Measurements from ENCODE around the gene CFD. TPM values are rescaled to one million over a fixed set of nuclear protein-coding genes. Genes with fewer than 3 reads are reported as not detected.

The CFD gene
- total and polyA plus RNA-seq, 2 experiments from 2014 or later, result 3.2 to 5.2 TPM

DNA sequence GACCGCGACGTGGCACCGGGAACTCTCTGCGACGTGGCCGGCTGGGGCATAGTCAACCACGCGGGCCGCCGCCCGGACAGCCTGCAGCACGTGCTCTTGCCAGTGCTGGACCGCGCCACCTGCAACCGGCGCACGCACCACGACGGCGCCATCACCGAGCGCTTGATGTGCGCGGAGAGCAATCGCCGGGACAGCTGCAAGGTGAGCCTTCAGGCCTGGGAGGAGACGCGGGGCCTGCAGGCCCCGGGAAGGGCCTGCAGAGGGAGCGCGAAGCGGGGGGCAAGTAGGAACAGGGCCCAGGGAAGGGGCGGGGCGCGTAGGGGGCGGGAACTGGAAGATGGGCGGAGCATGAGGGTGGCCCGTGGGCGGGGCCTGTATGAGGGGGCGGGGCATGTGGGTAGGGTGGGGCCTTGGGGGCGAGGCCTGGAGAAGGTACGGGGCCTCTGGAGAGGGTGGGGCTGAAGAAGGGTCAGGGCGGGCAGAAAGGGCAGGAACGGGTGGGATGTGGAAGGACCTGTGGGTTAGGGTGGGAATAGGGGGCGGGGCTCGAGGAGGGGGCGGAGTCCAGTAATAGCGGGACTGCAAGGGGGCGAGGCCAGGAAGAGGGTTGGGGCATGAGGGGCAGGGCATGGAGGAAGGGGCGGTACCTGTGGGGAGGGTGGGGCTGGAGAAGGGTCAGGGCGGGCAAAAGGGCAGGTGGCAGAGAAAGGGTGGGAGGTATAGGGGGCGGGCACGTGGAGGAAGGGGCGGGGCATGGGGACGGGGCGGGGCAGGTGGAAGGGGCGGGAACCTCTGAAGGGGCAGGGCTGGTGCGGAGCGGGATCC lies 2.5 kb downstream of the CFD start:
- no peak overlapping the region for H3K9ac ChIP-seq
- H4K20me1 ChIP-seq (ENCODE audit: insufficient read depth), result no peaks in the 10 kb centered on the region
- H3K27me3 ChIP-seq (replicated peaks; ENCODE audit: insufficient read depth), result no peaks in the 10 kb centered on the region
- H3K9me3 ChIP-seq (ENCODE audit: low read depth), result no peaks in the 10 kb centered on the region
- DNase-seq, result peak; percentile 50
- H3K4me2 ChIP-seq (ENCODE audit: unreplicated experiment), result no peak overlapping the region
- TF ChIP-seq EZH2 (IDR thresholded peaks at IDR 0.05; ENCODE audit: insufficient read depth, poor library complexity, severe bottlenecking) (no peak), EZH2phosphoT487 (IDR thresholded peaks at IDR 0.05; ENCODE audit: insufficient read depth, low read depth) (no peak)
- H3K4me1 ChIP-seq (ENCODE audit: insufficient read depth), result peaks cover 6% of the 10 kb centered on the region
- no peak overlapping the region for H2AFZ ChIP-seq
- no peak overlapping the region for H3K27ac ChIP-seq
- no peak overlapping the region for H3K4me3 ChIP-seq
- no peaks in the 10 kb centered on the region for H3F3A ChIP-seq (ENCODE audit: insufficient read depth)
- in situ Hi-C loops (cut with MboI), result no loop called here
- no peaks in the 10 kb centered on the region for H3K79me2 ChIP-seq (ENCODE audit: insufficient read depth)
- H3K36me3 ChIP-seq (ENCODE audit: low read depth), result no peaks in the 10 kb centered on the region
- 47 to 63% methylated on average over 18 to 60 of the region's 60 CpGs for WGBS, 2 experiments (ENCODE audit: low coverage in 1 of 2, low lambda C conversion rate in 2 of 2, missing lambda C conversion rate in 2 of 2)
- H3K9me2 ChIP-seq (ENCODE audit: insufficient read depth), result no peaks in the 10 kb centered on the region

- H3K36me3 ChIP-seq (ENCODE audit: low read depth), result no peaks in the 10 kb centered on the region
- H3K79me2 ChIP-seq (ENCODE audit: insufficient read depth), result no peaks in the 10 kb centered on the region
- no peaks in the 10 kb centered on the region for H3K27me3 ChIP-seq (replicated peaks; ENCODE audit: insufficient read depth)
- no peak overlapping the region for H3K4me3 ChIP-seq
- H2AFZ ChIP-seq, result no peak overlapping the region
- TF ChIP-seq EZH2 (IDR thresholded peaks at IDR 0.05; ENCODE audit: insufficient read depth, poor library complexity, severe bottlenecking) (no peak), EZH2phosphoT487 (IDR thresholded peaks at IDR 0.05; ENCODE audit: insufficient read depth, low read depth) (no peak)
- no peak overlapping the region for H3K9ac ChIP-seq
- no peak overlapping the region for H3K27ac ChIP-seq
- H3F3A ChIP-seq (ENCODE audit: insufficient read depth), result no peaks in the 10 kb centered on the region
- peaks cover 6% of the 10 kb centered on the region for H3K4me1 ChIP-seq (ENCODE audit: insufficient read depth)
- no peak overlapping the region for H3K4me2 ChIP-seq (ENCODE audit: unreplicated experiment)
- in situ Hi-C loops (cut with MboI), result no loop called here
- H3K9me2 ChIP-seq (ENCODE audit: insufficient read depth), result no peaks in the 10 kb centered on the region
- 66 to 79% methylated on average over 21 to 47 of the region's 48 CpGs for WGBS, 2 experiments (ENCODE audit: low coverage in 1 of 2, low lambda C conversion rate in 2 of 2, missing lambda C conversion rate in 2 of 2)
- no peaks in the 10 kb centered on the region for H4K20me1 ChIP-seq (ENCODE audit: insufficient read depth)
- H3K9me3 ChIP-seq (ENCODE audit: low read depth), result no peaks in the 10 kb centered on the region
- DNase-seq, result peak; percentile 58
Measured at GRCh38 chr19:862581-863314, 3.3 kb downstream of the CFD start.

DNA sequence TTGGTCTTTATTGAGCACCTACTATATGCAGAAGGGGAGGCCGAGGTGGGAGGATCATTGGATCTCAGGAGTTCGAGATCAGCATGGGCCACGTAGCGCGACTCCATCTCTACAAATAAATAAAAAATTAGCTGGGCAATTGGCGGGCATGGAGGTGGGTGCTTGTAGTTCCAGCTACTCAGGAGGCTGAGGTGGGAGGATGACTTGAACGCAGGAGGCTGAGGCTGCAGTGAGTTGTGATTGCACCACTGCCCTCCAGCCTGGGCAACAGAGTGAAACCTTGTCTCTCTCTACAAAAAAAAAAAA lies 3.8 kb downstream of the CFD start:
- Histone ChIP-seq H3K4me1 (ENCODE audit: insufficient read depth) (peaks cover 6% of the 10 kb centered on the region), H3K27ac (no peak overlapping the region), H3K27me3 (replicated peaks; ENCODE audit: insufficient read depth) (no peaks in the 10 kb centered on the region), H3K9ac (no peak overlapping the region), H3K36me3 (ENCODE audit: low read depth) (no peaks in the 10 kb centered on the region), H4K20me1 (ENCODE audit: insufficient read depth) (no peaks in the 10 kb centered on the region), H3K9me3 (ENCODE audit: low read depth) (no peaks in the 10 kb centered on the region), H3K9me2 (ENCODE audit: insufficient read depth) (no peaks in the 10 kb centered on the region), H3F3A (ENCODE audit: insufficient read depth) (no peaks in the 10 kb centered on the region), H3K4me3 (no peak overlapping the region), H3K4me2 (ENCODE audit: unreplicated experiment) (no peak overlapping the region), H3K79me2 (ENCODE audit: insufficient read depth) (no peaks in the 10 kb centered on the region), H2AFZ (no peak overlapping the region)
- 94% methylated on average over 7 of the region's 7 CpGs for WGBS, 2 experiments (ENCODE audit: low coverage in 1 of 2, low lambda C conversion rate in 2 of 2, missing lambda C conversion rate in 2 of 2)
- in situ Hi-C loops (cut with MboI), result no loop called here
- TF ChIP-seq EZH2 (IDR thresholded peaks at IDR 0.05; ENCODE audit: insufficient read depth, poor library complexity, severe bottlenecking) (no peak), EZH2phosphoT487 (IDR thresholded peaks at IDR 0.05; ENCODE audit: insufficient read depth, low read depth) (no peak)
- DNase-seq, result no peak

DNA sequence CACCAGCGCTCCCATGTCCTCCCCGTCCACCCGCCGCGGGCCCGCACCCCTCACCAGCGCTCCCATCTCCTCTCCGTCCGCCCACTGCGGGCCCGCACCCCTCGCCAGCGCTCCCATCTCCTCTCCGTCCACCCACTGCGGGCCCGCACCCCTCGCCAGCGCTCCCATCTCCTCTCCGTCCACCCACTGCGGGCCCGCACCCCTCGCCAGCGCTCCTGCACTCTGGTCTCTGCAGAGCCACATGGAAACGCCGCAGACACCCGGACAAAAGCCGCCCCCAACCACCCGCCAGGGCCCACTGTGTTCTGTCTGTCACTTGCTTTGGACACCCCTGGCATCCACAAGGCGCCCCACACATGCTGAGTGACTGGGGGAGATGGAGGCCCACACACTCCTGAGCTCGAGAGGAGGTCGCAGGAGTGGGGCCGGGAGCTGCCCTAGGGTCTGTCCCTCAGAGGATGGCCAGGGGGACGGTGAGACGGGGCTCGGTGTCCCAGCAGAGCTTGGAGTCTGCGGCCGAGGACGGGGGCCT lies 7.4 kb downstream of the CFD start:
- H3K27ac ChIP-seq, result no peak overlapping the region
- in situ Hi-C loops (cut with MboI), result no loop called here
- no peak for DNase-seq
- no peaks in the 10 kb centered on the region for H3K9me2 ChIP-seq (ENCODE audit: insufficient read depth)
- H4K20me1 ChIP-seq (ENCODE audit: insufficient read depth), result no peaks in the 10 kb centered on the region
- peaks cover 6% of the 10 kb centered on the region; the same call in 1 of the 2 replicates for H3F3A ChIP-seq (ENCODE audit: insufficient read depth)
- no peak overlapping the region for H3K4me3 ChIP-seq
- no peak overlapping the region for H3K4me2 ChIP-seq (ENCODE audit: unreplicated experiment)
- TF ChIP-seq EZH2 (IDR thresholded peaks at IDR 0.05; ENCODE audit: insufficient read depth, poor library complexity, severe bottlenecking) (no peak), EZH2phosphoT487 (IDR thresholded peaks at IDR 0.05; ENCODE audit: insufficient read depth, low read depth) (no peak)
- no peaks in the 10 kb centered on the region for H3K79me2 ChIP-seq (ENCODE audit: insufficient read depth)
- H3K9ac ChIP-seq, result no peak overlapping the region
- H2AFZ ChIP-seq, result no peak overlapping the region
- 90 to 92% methylated on average over 16 to 38 of the region's 38 CpGs for WGBS, 2 experiments (ENCODE audit: low coverage in 1 of 2, low lambda C conversion rate in 2 of 2, missing lambda C conversion rate in 2 of 2)
- H3K9me3 ChIP-seq (ENCODE audit: low read depth), result no peaks in the 10 kb centered on the region
- no peaks in the 10 kb centered on the region for H3K27me3 ChIP-seq (replicated peaks; ENCODE audit: insufficient read depth)
- H3K4me1 ChIP-seq (ENCODE audit: insufficient read depth), result peaks cover 14% of the 10 kb centered on the region
- no peaks in the 10 kb centered on the region for H3K36me3 ChIP-seq (ENCODE audit: low read depth)

Measured in GM23248 (cell line).